AG09309 (cell line): ENCODE measurements around the gene PDE4D.

Source experiments
- DNase-seq: peaks from one replicate; pipeline ENCODE4 v3.0.0-alpha.2; 2010; ENCODE audit warnings: low read depth
- H3K4me3 ChIP-seq: 2 replicates; pipeline ENCODE4 v1.5.1; 2011; ENCODE audit warnings: mild to moderate bottlenecking, low read depth, low read length, moderate library complexity; ENCODE audit not compliant: control insufficient read depth
- CTCF ChIP-seq: IDR thresholded peaks from 2 replicates; pipeline ENCODE4 v1.5.1; 2011; ENCODE audit warnings: mild to moderate bottlenecking, low read depth, low read length, inconsistent platforms; ENCODE audit not compliant: insufficient read depth, control insufficient read depth; ENCODE audit errors: missing control alignments

Gene PDE4D

DNA sequence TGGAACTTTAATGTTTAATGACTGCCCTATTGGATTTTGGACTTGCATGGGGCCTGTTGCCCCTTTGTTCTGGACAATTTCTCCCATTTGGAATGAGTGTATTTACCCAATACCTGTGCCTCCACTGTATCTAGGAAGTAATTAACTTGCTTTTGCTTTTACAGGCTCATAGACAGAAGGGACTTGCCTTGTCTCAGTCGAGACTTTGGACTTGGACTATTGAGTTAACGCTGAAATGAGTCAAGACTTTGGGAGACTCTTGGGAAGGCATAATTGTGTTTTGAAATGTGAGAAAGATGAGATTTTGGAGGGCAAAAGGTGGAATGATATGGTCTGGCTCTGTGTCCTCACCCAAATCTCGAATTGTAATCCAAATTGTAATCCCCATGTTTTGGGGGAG lies 368.2 kb downstream of the PDE4D start:
- H3K4me3 ChIP-seq = no peak overlapping the region
- TF ChIP-seq CTCF = no peak
- DNase-seq = no peak

DNA sequence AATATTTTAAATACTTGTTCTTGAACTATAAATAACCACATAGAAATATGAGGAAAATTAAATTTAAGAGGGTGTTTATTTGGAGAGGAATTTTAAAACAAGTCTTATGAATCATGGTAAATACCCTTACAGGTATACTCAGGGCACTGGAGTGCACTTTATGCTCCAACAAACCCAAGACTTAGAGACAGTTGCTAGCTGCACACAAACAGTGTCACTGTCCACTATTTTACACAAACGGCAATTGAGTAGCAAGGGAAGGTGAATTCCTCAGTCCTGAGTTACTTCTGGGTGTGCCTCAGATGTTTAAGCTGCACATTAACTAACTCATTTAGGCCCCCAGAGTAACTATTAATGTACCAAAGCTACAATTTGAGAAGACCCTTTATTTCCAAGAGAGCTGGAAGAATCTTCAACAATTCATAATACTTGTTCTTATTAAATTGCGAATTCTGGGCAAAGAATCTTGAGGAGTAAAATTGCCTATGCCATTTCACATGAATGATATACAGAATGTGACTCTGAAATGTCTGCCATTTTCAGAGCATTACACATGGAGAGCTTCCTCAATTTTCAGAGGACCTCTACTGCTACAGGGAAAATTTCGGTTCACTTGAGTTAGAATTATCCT lies 371.2 kb downstream of the PDE4D start:
- no peak overlapping the region for H3K4me3 ChIP-seq
- TF ChIP-seq CTCF = no peak
- DNase-seq = no peak

DNA sequence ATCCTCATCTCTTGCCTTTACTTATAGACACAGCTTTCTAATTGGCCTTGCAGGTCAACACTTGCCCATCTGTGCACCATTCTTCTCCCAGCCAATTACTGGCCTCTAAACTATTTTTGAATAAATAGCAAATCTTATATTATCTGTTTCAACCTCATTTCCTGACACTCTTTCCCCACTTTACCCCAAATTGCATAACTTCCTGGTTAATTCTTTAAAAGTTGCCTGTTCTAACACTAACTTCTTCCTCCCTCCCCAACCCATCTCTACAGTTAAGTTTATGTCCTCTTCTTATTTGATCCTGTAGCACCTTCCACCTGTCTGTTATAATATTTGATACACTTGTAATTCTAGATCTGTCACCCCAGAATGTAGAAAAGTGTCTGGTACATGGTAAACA lies 372.1 kb downstream of the PDE4D start:
- no peak for DNase-seq
- H3K4me3 ChIP-seq = no peak overlapping the region
- TF ChIP-seq CTCF = no peak

- H3K4me3 ChIP-seq = no peak overlapping the region
- DNase-seq = no peak
- no peak for TF ChIP-seq CTCF
Measured at GRCh38 chr5:59519338-59519737, 374.2 kb downstream of the PDE4D start.

- no peak for DNase-seq
- no peak overlapping the region for H3K4me3 ChIP-seq
- no peak for TF ChIP-seq CTCF
Measured at GRCh38 chr5:59517926-59518585, 375.5 kb downstream of the PDE4D start.

- no peak for DNase-seq
- no peak for TF ChIP-seq CTCF
Measured at GRCh38 chr5:59516161-59516560, 377.4 kb downstream of the PDE4D start.

More at GRCh38 chr5:59516161-59516560, 377.4 kb downstream of the PDE4D start:
- no peak overlapping the region for H3K4me3 ChIP-seq
